Renal pelvis (tissue), 4 donors: ENCODE data around the gene LRRC56. TPM values are rescaled to one million over a fixed set of nuclear protein-coding genes. Genes with fewer than 3 reads are reported as not detected.
A peak's percentile ranks its signal among the peaks of the same experiment; 100 is the strongest.

ENCODE experiments used
- DNase-seq: peaks from one replicate; pipeline ENCODE4 v3.0.0-alpha.2; 2013
- polyA plus RNA-seq, 3 donors: library from polyadenylated mRNA; unstranded; fragments of 120-200 nt; gene quantifications; one replicate each; pipeline ENCODE4 v1.2.1, GENCODE V29; 2013; ENCODE audit not compliant: insufficient read length in 3 of 3

The LRRC56 gene
- polyA plus RNA-seq, 3 donors: 5.4 to 6.4 (median 5.5) TPM

DNA sequence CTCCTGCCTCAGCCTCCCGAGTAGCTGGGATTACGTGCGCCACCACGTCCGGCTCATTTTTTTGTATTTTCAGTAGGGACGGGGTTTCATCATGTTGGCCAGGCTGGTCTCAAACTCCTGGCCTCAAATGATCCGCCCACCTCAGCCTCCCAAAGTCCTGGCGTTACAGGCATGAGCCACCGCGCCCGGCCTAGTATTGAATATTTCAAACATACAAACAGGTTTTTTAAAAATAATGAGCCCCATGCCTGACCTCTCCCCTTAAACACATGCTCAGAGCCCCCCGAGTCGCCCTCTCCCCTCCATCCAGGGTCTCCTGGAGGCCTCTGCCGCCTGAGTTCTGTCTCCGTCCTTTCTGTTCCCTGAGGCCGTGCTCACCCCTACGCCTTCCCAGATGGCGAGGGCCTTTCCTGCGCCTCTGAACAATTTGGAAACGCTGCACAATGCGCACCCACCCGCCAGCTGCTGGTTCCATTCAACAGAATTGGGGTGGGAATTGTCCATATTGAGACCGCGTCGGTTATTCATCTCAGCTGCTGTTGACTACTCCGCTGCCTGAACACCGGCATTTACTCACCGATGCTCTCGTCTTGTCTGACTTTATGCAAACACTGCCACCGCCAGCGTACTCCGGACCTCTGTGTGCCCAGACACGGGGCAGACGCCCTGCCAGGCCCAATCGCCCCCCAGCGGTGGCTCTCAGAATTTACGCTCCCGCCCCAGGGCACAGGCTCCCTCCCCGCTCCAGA lies 16.7 kb upstream of the LRRC56 start:
- DNase-seq: no peak

- no peak for DNase-seq
Measured at GRCh38 chr11:521177-521688, 16.1 kb upstream of the LRRC56 start.

GRCh38 chr11:526192-526591 lies 11.1 kb upstream of the LRRC56 start:
- no peak for DNase-seq

- DNase-seq: no peak
Measured at GRCh38 chr11:528166-528814, 9.0 kb upstream of the LRRC56 start.

GRCh38 chr11:528815-529727 lies 8.3 kb upstream of the LRRC56 start:
- no peak for DNase-seq

DNA sequence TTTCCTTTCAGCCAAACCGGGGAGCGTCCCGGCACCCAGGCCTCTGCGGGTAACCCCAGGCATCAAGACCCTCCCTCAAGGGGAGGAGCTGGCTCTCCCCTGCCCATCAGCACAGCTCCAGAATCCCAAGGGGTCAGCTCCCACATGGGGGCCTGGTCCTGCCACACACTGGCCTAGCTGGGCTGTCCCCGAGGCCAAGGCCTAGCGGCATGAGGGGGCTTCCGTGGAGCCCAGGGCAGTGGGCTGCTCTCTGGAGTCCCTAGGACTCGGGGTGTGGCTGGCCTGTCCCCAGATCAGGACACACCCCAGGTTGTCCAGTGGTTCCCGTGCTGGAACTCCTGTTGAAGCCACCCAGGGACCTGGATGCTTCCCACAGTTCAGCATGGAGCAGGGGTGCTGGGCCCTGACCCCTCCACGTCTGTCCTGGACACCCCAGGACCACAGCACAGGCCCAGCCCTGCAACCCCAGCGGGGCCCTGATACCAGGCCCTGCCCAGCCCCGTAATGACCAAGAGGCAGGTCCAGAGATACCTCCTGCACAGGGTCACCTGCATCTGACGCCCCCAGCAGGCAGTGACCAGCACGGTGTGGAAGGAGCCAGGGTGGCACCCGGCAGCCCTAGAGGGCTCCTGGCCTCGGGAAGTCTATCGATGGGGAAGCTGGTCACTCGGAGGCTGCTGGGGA lies 7.5 kb upstream of the LRRC56 start:
- DNase-seq: no peak

- DNase-seq: no peak
Measured at GRCh38 chr11:530960-531831, 6.1 kb upstream of the LRRC56 start.

GRCh38 chr11:531919-532526 lies 5.3 kb upstream of the LRRC56 start:
- no peak for DNase-seq

DNA sequence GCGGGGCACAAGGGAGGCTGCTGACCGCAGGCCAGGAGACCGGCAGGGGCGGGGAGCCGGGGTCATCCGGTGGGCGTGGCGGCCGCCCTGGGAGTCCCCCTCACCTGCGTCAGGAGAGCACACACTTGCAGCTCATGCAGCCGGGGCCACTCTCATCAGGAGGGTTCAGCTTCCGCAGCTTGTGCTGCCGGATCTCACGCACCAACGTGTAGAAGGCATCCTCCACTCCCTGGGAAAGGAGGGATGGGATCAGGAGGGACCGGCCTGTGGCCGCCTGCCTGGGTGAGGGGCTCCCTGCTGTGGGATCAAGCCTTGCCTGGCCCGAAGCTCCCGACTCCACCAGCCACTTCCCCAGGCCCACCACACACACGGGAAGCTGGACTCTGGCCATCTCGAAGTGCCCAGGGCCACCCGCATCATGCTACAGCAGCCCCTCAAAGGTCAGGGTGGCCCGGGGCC lies 4.8 kb upstream of the LRRC56 start:
- DNase-seq: no peak

DNA sequence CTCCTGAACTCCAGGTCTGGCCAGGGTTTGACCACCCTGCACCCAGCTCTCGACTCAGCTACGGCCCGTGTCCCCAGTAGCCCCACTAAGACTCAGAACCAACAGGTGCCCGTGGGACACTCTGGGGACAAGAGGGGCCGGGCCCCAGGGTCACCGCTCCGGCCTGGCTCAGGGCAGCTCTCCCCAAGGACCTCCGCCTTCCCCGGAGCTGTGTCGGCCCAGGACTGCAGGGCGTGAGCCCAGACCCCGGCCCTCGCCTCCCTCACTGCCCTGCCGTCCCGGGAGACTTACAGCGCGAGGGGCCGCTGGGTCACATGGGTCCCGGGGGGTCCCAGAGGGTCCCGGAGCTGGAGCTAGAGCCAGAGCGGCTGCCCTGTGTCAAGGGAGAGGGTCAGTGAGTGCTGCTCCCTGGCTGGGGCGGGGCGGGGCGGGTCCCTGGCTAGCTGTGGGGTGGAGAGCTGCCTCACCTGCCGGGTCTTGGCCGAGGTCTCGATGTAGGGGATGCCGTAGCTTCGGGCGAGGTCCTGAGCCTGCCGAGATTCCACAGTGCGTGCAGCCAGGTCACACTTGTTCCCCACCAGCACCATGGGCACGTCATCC lies 4.2 kb upstream of the LRRC56 start:
- DNase-seq: no peak

DNA sequence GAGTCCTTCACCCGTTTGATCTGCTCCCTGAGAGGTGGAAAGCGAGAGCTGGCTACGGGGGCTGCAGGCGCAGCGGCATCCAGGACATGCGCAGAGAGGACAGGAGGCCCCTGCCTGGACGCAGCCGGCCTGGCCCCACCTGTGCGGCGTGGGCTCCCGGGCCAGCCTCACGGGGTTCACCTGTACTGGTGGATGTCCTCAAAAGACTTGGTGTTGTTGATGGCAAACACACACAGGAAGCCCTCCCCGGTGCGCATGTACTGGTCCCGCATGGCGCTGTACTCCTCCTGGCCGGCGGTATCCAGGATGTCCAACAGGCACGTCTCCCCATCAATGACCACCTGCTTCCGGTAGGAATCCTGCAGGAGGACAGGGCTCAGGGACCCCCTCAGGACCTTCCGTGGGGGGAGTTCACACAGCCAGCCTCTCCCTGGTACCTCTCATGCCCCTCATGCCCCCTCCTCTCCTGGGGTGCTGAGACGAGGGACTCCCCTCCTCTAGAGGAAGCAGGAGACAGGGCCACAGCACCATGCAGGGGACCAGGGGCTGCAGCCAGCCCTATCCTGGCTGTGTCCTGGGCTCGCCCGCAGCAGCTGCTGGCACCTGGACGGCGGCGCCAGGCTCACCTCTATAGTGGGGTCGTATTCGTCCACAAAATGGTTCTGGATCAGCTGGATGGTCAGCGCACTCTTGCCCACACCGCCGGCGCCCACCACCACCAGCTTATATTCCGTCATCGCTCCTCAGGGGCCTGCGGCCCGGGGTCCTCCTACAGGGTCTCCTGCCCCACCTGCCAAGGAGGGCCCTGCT lies 3.5 kb upstream of the LRRC56 start:
- DNase-seq: no peak

GRCh38 chr11:534396-535209 lies 2.7 kb upstream of the LRRC56 start:
- no peak for DNase-seq

- DNase-seq: no peak
Measured at GRCh38 chr11:535210-535518, 2.2 kb upstream of the LRRC56 start.

GRCh38 chr11:535519-536454 lies 1.5 kb upstream of the LRRC56 start, which contains the start of gene HRAS:
TSS of gene HRAS (minus strand) at chr11:535576.
- DNase-seq: peak; percentile 93

- DNase-seq: no peak
Measured at GRCh38 chr11:537622-538430, 499 bp downstream of the LRRC56 start.
